HG03064 (cell line): ENCODE data around the gene DRD3.

Source experiments
- ATAC-seq: cut with Tn5 transposase; IDR thresholded peaks from one replicate; pipeline ENCODE4 v1.9.1; 2021; ENCODE audit warnings: low read depth; ENCODE audit not compliant: unreplicated experiment

DRD3 gene

GRCh38 chr3:114192136-114192535, 13.3 kb upstream of the DRD3 start:
- ATAC-seq = no peak

GRCh38 chr3:114186501-114186900, 7.6 kb upstream of the DRD3 start:
- no peak for ATAC-seq

- no peak for ATAC-seq
These were observed 723 bp upstream of the DRD3 start for GRCh38 chr3:114179575-114179974.

GRCh38 chr3:114176890-114177289, 2.0 kb downstream of the DRD3 start:
- no peak for ATAC-seq

- ATAC-seq = no peak
These were observed 2.4 kb downstream of the DRD3 start for GRCh38 chr3:114176487-114176886.

- no peak for ATAC-seq
These were observed 3.5 kb downstream of the DRD3 start for GRCh38 chr3:114175204-114175987.

GRCh38 chr3:114171677-114172076, 7.2 kb downstream of the DRD3 start:
- ATAC-seq = no peak

- ATAC-seq = no peak
These were observed 10.7 kb downstream of the DRD3 start for GRCh38 chr3:114168150-114168549.

- ATAC-seq = no peak
These were observed 21.5 kb downstream of the DRD3 start for GRCh38 chr3:114157321-114157720.

GRCh38 chr3:114155370-114155821, 23.5 kb downstream of the DRD3 start:
- no peak for ATAC-seq

GRCh38 chr3:114154321-114154821, 24.5 kb downstream of the DRD3 start:
- no peak for ATAC-seq

- ATAC-seq = peak; percentile 87
These were observed 26.2 kb downstream of the DRD3 start for GRCh38 chr3:114152519-114153151.

GRCh38 chr3:114151091-114151490, 27.8 kb downstream of the DRD3 start:
- no peak for ATAC-seq

GRCh38 chr3:114147251-114147650, 31.6 kb downstream of the DRD3 start:
- ATAC-seq = no peak

- ATAC-seq = no peak
These were observed 33.8 kb downstream of the DRD3 start for GRCh38 chr3:114144909-114145688.

- ATAC-seq = no peak
These were observed 35.0 kb downstream of the DRD3 start for GRCh38 chr3:114143817-114144216.

- no peak for ATAC-seq
These were observed 39.0 kb downstream of the DRD3 start for GRCh38 chr3:114139836-114140235.

- ATAC-seq = no peak
These were observed 44.9 kb downstream of the DRD3 start for GRCh38 chr3:114133947-114134346.

- no peak for ATAC-seq
These were observed 46.4 kb downstream of the DRD3 start for GRCh38 chr3:114132500-114132899.

GRCh38 chr3:114128826-114129225, 50.0 kb downstream of the DRD3 start:
- no peak for ATAC-seq

- ATAC-seq = no peak
These were observed 50.6 kb downstream of the DRD3 start for GRCh38 chr3:114128231-114128630.
